MCF 10A (cell line): Measurements from ENCODE around the gene ZDHHC5. TPM values are rescaled to one million over a fixed set of nuclear protein-coding genes. Genes with fewer than 3 reads are reported as not detected.

Experiments used
- BruUV-seq: library from RNA; stranded (reverse); fragments of 400-500 nt; replicated peaks from 2 replicates; lab custom pipeline; 2021; lab: Mats Ljungman, UMichigan
- CTCF ChIA-PET: fragments of 300-600 bp; sonication (Branson Sonifier 250); formaldehyde crosslinking; extraction: SDS; loops from one replicate; lab custom pipeline; 2021; ENCODE audit warnings: antibody characterized with exemption, inconsistent platforms; lab: Yijun Ruan, JAX
- POLR2A ChIA-PET: fragments of 300-600, 350-650 bp; sonication (Branson Sonifier 250); formaldehyde crosslinking; extraction: SDS; loops from one replicate; lab custom pipeline; 2020; ENCODE audit warnings: antibody characterized with exemption, inconsistent platforms; lab: Yijun Ruan, JAX
- DNase-seq: peaks from one replicate; pipeline ENCODE4 v3.0.0-alpha.2; 2018; ENCODE audit not compliant: unreplicated experiment
- H3K27ac Mint-ChIP-seq: one replicate; pipeline ENCODE4 v1.8.0; 2022; ENCODE audit warnings: mild to moderate bottlenecking, low read depth, mixed read lengths; ENCODE audit not compliant: unreplicated experiment
- H3K27me3 Mint-ChIP-seq: one replicate; pipeline ENCODE4 v1.8.0; 2022; ENCODE audit warnings: mixed read lengths; ENCODE audit not compliant: insufficient read depth, unreplicated experiment
- H3K36me3 Mint-ChIP-seq: one replicate; pipeline ENCODE4 v1.8.0; 2022; ENCODE audit warnings: mild to moderate bottlenecking, moderate library complexity, mixed read lengths; ENCODE audit not compliant: insufficient read depth, unreplicated experiment
- H3K4me1 Mint-ChIP-seq: one replicate; pipeline ENCODE4 v1.8.0; 2022; ENCODE audit warnings: mixed read lengths; ENCODE audit not compliant: insufficient read depth, unreplicated experiment
- H3K4me3 Mint-ChIP-seq: one replicate; pipeline ENCODE4 v1.8.0; 2022; ENCODE audit warnings: mild to moderate bottlenecking, moderate library complexity, mixed read lengths; ENCODE audit not compliant: unreplicated experiment
- H3K9me3 Mint-ChIP-seq: one replicate; pipeline ENCODE4 v1.8.0; 2022; ENCODE audit warnings: mixed read lengths; ENCODE audit not compliant: unreplicated experiment
- CTCF ChIP-seq: fragments of 200-600 bp; IDR thresholded peaks from one replicate; pipeline ENCODE4 v1.8.0; 2022; ENCODE audit warnings: antibody characterized with exemption, mild to moderate bottlenecking; ENCODE audit not compliant: unreplicated experiment
- intact Hi-C: fragments of 100-400 bp; cut with micrococcal nuclease; formaldehyde crosslinking; loops from 2 replicates; pipeline ENCODE4 v1.14.1; 2022
- total RNA-seq: library from RNA; stranded (reverse); gene quantifications from 2 replicates; pipeline ENCODE4 v1.2.3, GENCODE V29; 2022

The ZDHHC5 gene
- total RNA-seq, 1 experiment from 2014 or later, result 73.8 TPM

GRCh38 chr11:57630171-57630570 lies 37.7 kb upstream of the ZDHHC5 start:
- no peak overlapping the region for H3K27ac Mint-ChIP-seq
- H3K4me1 Mint-ChIP-seq, result no peaks in the 10 kb centered on the region
- POLR2A ChIA-PET, result interaction anchor here (0.7 to 1.4 kb wide), 2 partner anchors 12 to 273 kb away, joined by 3 read pairs; no protein-coding TSS in a partner anchor
- peaks cover 20% of the 10 kb centered on the region for H3K27me3 Mint-ChIP-seq
- no peak for TF ChIP-seq CTCF
- intact Hi-C loops, result no loop called here
- CTCF ChIA-PET, result interaction anchor here (0.6 to 1.5 kb wide), 4 partner anchors 9 to 101 kb away, joined by 3 to 14 read pairs (median 4); no protein-coding TSS in a partner anchor
- BruUV-seq, result no TSS peak
- H3K9me3 Mint-ChIP-seq, result no peaks in the 10 kb centered on the region
- H3K36me3 Mint-ChIP-seq, result no peaks in the 10 kb centered on the region
- no peak overlapping the region for H3K4me3 Mint-ChIP-seq
- no peak for DNase-seq

GRCh38 chr11:57632116-57632515 lies 35.8 kb upstream of the ZDHHC5 start:
- Mint-ChIP-seq H3K4me3 (no peak overlapping the region), H3K36me3 (no peaks in the 10 kb centered on the region), H3K4me1 (no peaks in the 10 kb centered on the region), H3K27ac (no peak overlapping the region), H3K27me3 (peaks cover 20% of the 10 kb centered on the region), H3K9me3 (no peaks in the 10 kb centered on the region)
- BruUV-seq, result no TSS peak
- TF ChIP-seq CTCF, result no peak
- intact Hi-C loops, result no loop called here
- DNase-seq, result no peak
- POLR2A ChIA-PET, result no interaction called here
- CTCF ChIA-PET, result interaction anchor here (0.5 to 4.9 kb wide), 7 partner anchors 9 to 297 kb away, joined by 3 to 36 read pairs (median 3); no protein-coding TSS in a partner anchor

GRCh38 chr11:57633394-57634070 lies 34.4 kb upstream of the ZDHHC5 start:
- ChIA-PET CTCF (interaction anchor here (0.5 to 4.9 kb wide), 6 partner anchors 11 to 1129 kb away, joined by 3 to 36 read pairs (median 4); no protein-coding TSS in a partner anchor), POLR2A (no interaction called here)
- BruUV-seq, result no TSS peak
- H3K36me3 Mint-ChIP-seq, result peaks cover 7% of the 10 kb centered on the region
- peaks cover 20% of the 10 kb centered on the region for H3K27me3 Mint-ChIP-seq
- no peaks in the 10 kb centered on the region for H3K4me1 Mint-ChIP-seq
- H3K4me3 Mint-ChIP-seq, result no peak overlapping the region
- intact Hi-C loops, result no loop called here
- H3K27ac Mint-ChIP-seq, result no peak overlapping the region
- DNase-seq, result no peak
- no peaks in the 10 kb centered on the region for H3K9me3 Mint-ChIP-seq
- TF ChIP-seq CTCF, result no peak

- H3K27me3 Mint-ChIP-seq, result peaks cover 20% of the 10 kb centered on the region
- no peak overlapping the region for H3K27ac Mint-ChIP-seq
- H3K4me3 Mint-ChIP-seq, result no peak overlapping the region
- intact Hi-C loops, result no loop called here
- DNase-seq, result no peak
- H3K4me1 Mint-ChIP-seq, result peaks cover 5% of the 10 kb centered on the region
- no TSS peak for BruUV-seq
- ChIA-PET CTCF (interaction anchor here (0.5 to 13.5 kb wide), 7 partner anchors 10 to 1130 kb away, joined by 3 to 198 read pairs (median 5); partner anchors contain the start of gene RTN4RL2), POLR2A (interaction anchor here (1.1 kb wide), 2 partner anchors 9 to 67 kb away, joined by 3 read pairs; partner anchors contain the start of gene UBE2L6)
- H3K9me3 Mint-ChIP-seq, result no peaks in the 10 kb centered on the region
- no peak for TF ChIP-seq CTCF
- H3K36me3 Mint-ChIP-seq, result peaks cover 8% of the 10 kb centered on the region
Measured at GRCh38 chr11:57634311-57634710, 33.6 kb upstream of the ZDHHC5 start.
